Colonic mucosa (tissue), 4 donors: Measurements from ENCODE around the gene CCDC81. TPM values are rescaled to one million over a fixed set of nuclear protein-coding genes. Genes with fewer than 3 reads are reported as not detected.

Source experiments
- DNase-seq: peaks from one replicate; pipeline ENCODE4 v3.0.0-alpha.2; 2020
- H3K27ac ChIP-seq: fragments of 200-600 bp; one replicate; pipeline ENCODE4 v1.8.0; 2021
- H3K27me3 ChIP-seq: fragments of 200-600 bp; one replicate; pipeline ENCODE4 v1.8.0; 2021
- H3K36me3 ChIP-seq: fragments of 200-600 bp; one replicate; pipeline ENCODE4 v1.8.0; 2021
- H3K4me1 ChIP-seq: fragments of 200-600 bp; one replicate; pipeline ENCODE4 v1.8.0; 2021; ENCODE audit warnings: mild to moderate bottlenecking
- H3K4me3 ChIP-seq: fragments of 200-600 bp; one replicate; pipeline ENCODE4 v1.8.0; 2021
- H3K9ac ChIP-seq, 2 donors: one replicate each; pipeline ENCODE4 v1.7.0; 2013; ENCODE audit warnings: control low read depth in 2 of 2, low read depth in 2 of 2, low read length in 2 of 2
- H3K9me3 ChIP-seq: fragments of 200-600 bp; one replicate; pipeline ENCODE4 v1.8.0; 2021
- intact Hi-C: fragments of 100-400 bp; cut with DNase I; formaldehyde crosslinking; loops from one replicate; pipeline ENCODE4 v1.14.1; 2022
- total RNA-seq, 2 donors: library from RNA; stranded (reverse); fragmentation: NEBNext Ultra II Directional in 1 of 2; extraction: Animal tissue kit (Norgen Biotek cat#: 25700) in 1 of 2; gene quantifications; one replicate each; pipeline ENCODE4 v1.2.1, GENCODE V29; 2021
- TF ChIP-seq, protein P1 (sequence below): fragments of 200-600 bp; IDR thresholded peaks from one replicate; pipeline ENCODE4 v1.8.0; 2022; ENCODE audit warnings: antibody characterized with exemption, mild to moderate bottlenecking
- donor health status: healthy.
- donor health status: DM: no; HTN: no; CAD: no.
- donor health status: DM: no; HTN: no; CAD: no.

The CCDC81 gene
- total RNA-seq, 2 donors from 2014 or later = 0.32 to 0.53 TPM

- Histone ChIP-seq H3K9ac (no peak overlapping the region), H3K27me3 (no peaks in the 10 kb centered on the region), H3K4me3 (no peak overlapping the region), H3K4me1 (no peaks in the 10 kb centered on the region), H3K36me3 (no peaks in the 10 kb centered on the region), H3K9me3 (no peaks in the 10 kb centered on the region), H3K27ac (no peak overlapping the region)
- no peak for DNase-seq
- intact Hi-C loops = no loop called here
- TF ChIP-seq, protein P1, sequence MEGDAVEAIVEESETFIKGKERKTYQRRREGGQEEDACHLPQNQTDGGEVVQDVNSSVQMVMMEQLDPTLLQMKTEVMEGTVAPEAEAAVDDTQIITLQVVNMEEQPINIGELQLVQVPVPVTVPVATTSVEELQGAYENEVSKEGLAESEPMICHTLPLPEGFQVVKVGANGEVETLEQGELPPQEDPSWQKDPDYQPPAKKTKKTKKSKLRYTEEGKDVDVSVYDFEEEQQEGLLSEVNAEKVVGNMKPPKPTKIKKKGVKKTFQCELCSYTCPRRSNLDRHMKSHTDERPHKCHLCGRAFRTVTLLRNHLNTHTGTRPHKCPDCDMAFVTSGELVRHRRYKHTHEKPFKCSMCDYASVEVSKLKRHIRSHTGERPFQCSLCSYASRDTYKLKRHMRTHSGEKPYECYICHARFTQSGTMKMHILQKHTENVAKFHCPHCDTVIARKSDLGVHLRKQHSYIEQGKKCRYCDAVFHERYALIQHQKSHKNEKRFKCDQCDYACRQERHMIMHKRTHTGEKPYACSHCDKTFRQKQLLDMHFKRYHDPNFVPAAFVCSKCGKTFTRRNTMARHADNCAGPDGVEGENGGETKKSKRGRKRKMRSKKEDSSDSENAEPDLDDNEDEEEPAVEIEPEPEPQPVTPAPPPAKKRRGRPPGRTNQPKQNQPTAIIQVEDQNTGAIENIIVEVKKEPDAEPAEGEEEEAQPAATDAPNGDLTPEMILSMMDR = no peak
Measured at GRCh38 chr11:86396396-86396795, 21.7 kb downstream of the CCDC81 start.

DNA sequence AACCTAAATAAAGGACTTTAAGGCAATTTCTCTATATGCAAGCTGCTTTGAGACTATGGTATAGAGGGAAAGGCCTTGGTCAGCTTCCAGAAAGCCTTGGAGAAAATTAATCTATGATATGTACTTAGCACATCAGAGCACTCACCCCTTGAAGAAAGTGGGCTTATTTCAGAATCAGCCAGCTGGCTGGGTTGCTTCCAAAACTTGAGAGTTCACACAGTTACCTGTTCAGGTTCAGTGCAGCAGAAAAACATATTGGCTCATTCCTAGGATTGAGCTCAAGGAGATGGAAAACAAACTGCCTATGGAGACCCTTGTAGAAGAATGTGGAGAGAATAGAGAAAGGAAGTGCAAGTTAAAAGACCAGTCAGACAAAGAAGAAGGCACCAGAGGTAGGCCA, 22.7 kb downstream of the CCDC81 start:
- intact Hi-C loops = no loop called here
- H3K27ac ChIP-seq = no peak overlapping the region
- no peaks in the 10 kb centered on the region for H3K27me3 ChIP-seq
- H3K9me3 ChIP-seq = no peaks in the 10 kb centered on the region
- no peak for DNase-seq
- no peaks in the 10 kb centered on the region for H3K36me3 ChIP-seq
- TF ChIP-seq, protein P1 = no peak
- H3K4me1 ChIP-seq = no peaks in the 10 kb centered on the region
- H3K9ac ChIP-seq = no peak overlapping the region
- H3K4me3 ChIP-seq = no peak overlapping the region

GRCh38 chr11:86398106-86398505, 23.4 kb downstream of the CCDC81 start:
- Histone ChIP-seq H3K9me3 (no peaks in the 10 kb centered on the region), H3K36me3 (no peaks in the 10 kb centered on the region), H3K4me3 (no peak overlapping the region), H3K27ac (no peak overlapping the region), H3K27me3 (no peaks in the 10 kb centered on the region), H3K4me1 (no peaks in the 10 kb centered on the region), H3K9ac (no peak overlapping the region)
- TF ChIP-seq, protein P1 = no peak
- DNase-seq = no peak
- intact Hi-C loops = no loop called here

- no peaks in the 10 kb centered on the region for H3K4me1 ChIP-seq
- DNase-seq = no peak
- H3K4me3 ChIP-seq = no peak overlapping the region
- H3K27ac ChIP-seq = no peak overlapping the region
- H3K36me3 ChIP-seq = no peaks in the 10 kb centered on the region
- intact Hi-C loops = no loop called here
- TF ChIP-seq, protein P1 = no peak
- no peaks in the 10 kb centered on the region for H3K9me3 ChIP-seq
- H3K27me3 ChIP-seq = no peaks in the 10 kb centered on the region
- no peak overlapping the region for H3K9ac ChIP-seq
Measured at GRCh38 chr11:86403458-86403857, 28.8 kb downstream of the CCDC81 start.

DNA sequence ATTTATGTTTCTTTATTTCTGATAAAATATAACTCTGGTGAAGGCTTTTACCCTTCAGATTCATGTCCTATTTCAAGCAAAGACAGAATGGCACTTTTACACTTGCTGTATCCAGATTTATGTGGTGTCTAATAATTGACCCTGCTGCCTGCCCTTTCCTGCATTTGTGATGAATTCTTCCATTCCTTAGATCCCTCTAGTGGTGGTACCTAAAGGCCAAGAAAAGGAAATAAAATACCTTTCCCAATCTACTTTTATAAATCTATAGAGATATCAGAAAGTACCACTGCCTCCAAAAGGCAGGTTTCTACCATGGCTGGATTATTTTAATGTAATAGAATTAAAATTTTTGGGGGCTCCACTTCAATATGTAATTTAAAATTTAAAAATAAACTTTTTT, 34.2 kb downstream of the CCDC81 start:
- no peak overlapping the region for H3K9ac ChIP-seq
- no peaks in the 10 kb centered on the region for H3K36me3 ChIP-seq
- TF ChIP-seq, protein P1 = no peak
- no peaks in the 10 kb centered on the region for H3K9me3 ChIP-seq
- intact Hi-C loops = no loop called here
- no peaks in the 10 kb centered on the region for H3K4me1 ChIP-seq
- no peak overlapping the region for H3K4me3 ChIP-seq
- DNase-seq = no peak
- no peaks in the 10 kb centered on the region for H3K27me3 ChIP-seq
- no peak overlapping the region for H3K27ac ChIP-seq

- no peak for DNase-seq
- H3K9ac ChIP-seq = no peak overlapping the region
- no peak overlapping the region for H3K27ac ChIP-seq
- intact Hi-C loops = no loop called here
- H3K4me1 ChIP-seq = no peaks in the 10 kb centered on the region
- no peak overlapping the region for H3K4me3 ChIP-seq
- TF ChIP-seq, protein P1 = no peak
- H3K36me3 ChIP-seq = no peaks in the 10 kb centered on the region
- no peaks in the 10 kb centered on the region for H3K9me3 ChIP-seq
- no peaks in the 10 kb centered on the region for H3K27me3 ChIP-seq
Measured at GRCh38 chr11:86414032-86414431, 39.3 kb downstream of the CCDC81 start.
